Breast epithelium (tissue), 4 donors: ENCODE measurements around the gene TNFAIP3. TPM values are rescaled to one million over a fixed set of nuclear protein-coding genes. Genes with fewer than 3 reads are reported as not detected.

Experiments used
- DNase-seq, 2 donors: peaks; one replicate each; pipeline ENCODE4 v3.0.0-alpha.2; 2019; ENCODE audit warnings: low spot score in 2 of 2
- H3K27ac ChIP-seq, 2 donors: fragments of 200-600 bp; sonication (generic) in 1 of 2; one replicate each; pipeline ENCODE4 v1.5.1; 2016 to 2019; ENCODE audit warnings: mild to moderate bottlenecking in 1 of 2
- H3K27me3 ChIP-seq, 2 donors: fragments of 200-600 bp; sonication (generic) in 1 of 2; one replicate each; pipeline versions ENCODE4 v1.5.1 to v1.6.0; 2017 to 2019; ENCODE audit warnings: control low read depth in 1 of 2, mild to moderate bottlenecking in 1 of 2
- H3K36me3 ChIP-seq: fragments of 200-600 bp; one replicate; pipeline ENCODE4 v1.5.1; 2019
- H3K4me1 ChIP-seq, 2 donors: fragments of 200-600 bp; sonication (generic); one replicate each; pipeline ENCODE4 v1.5.1; 2016 to 2019; ENCODE audit warnings: control low read depth in 1 of 2
- H3K4me3 ChIP-seq, 3 donors: fragments of 200-600 bp; sonication (generic); 1 replicate in 2 of 3; 2 replicates in 1 of 3; pipeline ENCODE4 v1.5.1; 2016 to 2019; ENCODE audit warnings: mild to moderate bottlenecking in 3 of 3, moderate library complexity in 2 of 3
- H3K9me3 ChIP-seq, 2 donors: fragments of 200-600 bp; sonication (generic) in 1 of 2; one replicate each; pipeline ENCODE4 v1.5.1; 2016 to 2019; ENCODE audit warnings: control low read depth in 1 of 2
- POLR2A ChIP-seq: fragments of 450-650 bp; IDR thresholded peaks from one replicate; pipeline ENCODE4 v1.6.1; 2016; ENCODE audit warnings: antibody characterized with exemption, mild to moderate bottlenecking, moderate library complexity
- POLR2AphosphoS5 ChIP-seq, 3 donors: sonication (generic); formaldehyde crosslinking; IDR thresholded peaks; one replicate each; pipeline ENCODE4 v1.6.1; 2017; ENCODE audit warnings: antibody characterized with exemption in 3 of 3
- intact Hi-C: fragments of 100-400 bp; cut with DNase I; formaldehyde crosslinking; loops from one replicate; pipeline ENCODE4 v1.15.1; 2023; ENCODE audit warnings: low total_unique reads
- total RNA-seq, 3 donors: library from RNA; depleted of rRNA; stranded (reverse); fragments of >200 nt; gene quantifications; one replicate each; pipeline ENCODE4 v1.1.0, GENCODE V29; 2016
- TF ChIP-seq, protein P1 (sequence below), 3 donors: fragments of 450-650 bp; IDR thresholded peaks; one replicate each; pipeline ENCODE4 v1.5.1; 2016 to 2017; ENCODE audit warnings: antibody characterized with exemption in 3 of 3, mild to moderate bottlenecking in 3 of 3, moderate library complexity in 3 of 3

Gene TNFAIP3
- total RNA-seq, 3 donors from 2014 or later, result 21.3 to 50.5 (median 25.9) TPM

DNA sequence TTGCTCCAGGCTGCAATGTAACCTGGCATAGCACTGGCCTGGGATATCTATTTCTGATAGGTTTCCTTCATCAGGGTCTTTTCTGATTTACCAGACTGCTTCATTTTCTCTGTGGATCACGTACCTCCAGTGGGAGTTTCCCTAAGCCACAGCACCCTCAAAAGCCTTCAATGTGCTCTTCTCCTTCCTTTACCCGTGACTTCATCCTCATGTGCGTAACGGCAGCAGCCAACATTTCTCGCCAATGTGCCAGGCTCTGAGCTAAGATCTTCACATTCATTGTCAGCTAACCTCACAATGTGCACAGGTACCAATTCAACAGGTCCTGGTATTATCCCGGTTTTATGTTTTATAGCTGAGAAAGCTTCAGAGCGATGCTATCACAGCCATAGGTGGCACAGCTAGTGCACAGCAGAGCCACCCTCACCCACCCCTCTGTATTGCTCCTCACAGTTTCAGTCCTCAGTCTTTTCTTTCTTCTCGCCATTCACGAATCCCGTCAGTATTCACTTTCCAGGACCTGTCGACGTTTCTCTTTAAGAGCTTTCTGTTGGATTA is 58.2 kb downstream of the TNFAIP3 start:
- TF ChIP-seq POLR2AphosphoS5 (IDR thresholded peaks at IDR 0.05), result no peak
- TF ChIP-seq, protein P1, sequence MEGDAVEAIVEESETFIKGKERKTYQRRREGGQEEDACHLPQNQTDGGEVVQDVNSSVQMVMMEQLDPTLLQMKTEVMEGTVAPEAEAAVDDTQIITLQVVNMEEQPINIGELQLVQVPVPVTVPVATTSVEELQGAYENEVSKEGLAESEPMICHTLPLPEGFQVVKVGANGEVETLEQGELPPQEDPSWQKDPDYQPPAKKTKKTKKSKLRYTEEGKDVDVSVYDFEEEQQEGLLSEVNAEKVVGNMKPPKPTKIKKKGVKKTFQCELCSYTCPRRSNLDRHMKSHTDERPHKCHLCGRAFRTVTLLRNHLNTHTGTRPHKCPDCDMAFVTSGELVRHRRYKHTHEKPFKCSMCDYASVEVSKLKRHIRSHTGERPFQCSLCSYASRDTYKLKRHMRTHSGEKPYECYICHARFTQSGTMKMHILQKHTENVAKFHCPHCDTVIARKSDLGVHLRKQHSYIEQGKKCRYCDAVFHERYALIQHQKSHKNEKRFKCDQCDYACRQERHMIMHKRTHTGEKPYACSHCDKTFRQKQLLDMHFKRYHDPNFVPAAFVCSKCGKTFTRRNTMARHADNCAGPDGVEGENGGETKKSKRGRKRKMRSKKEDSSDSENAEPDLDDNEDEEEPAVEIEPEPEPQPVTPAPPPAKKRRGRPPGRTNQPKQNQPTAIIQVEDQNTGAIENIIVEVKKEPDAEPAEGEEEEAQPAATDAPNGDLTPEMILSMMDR (IDR thresholded peaks at IDR 0.05), result no peak
- no peak for TF ChIP-seq POLR2A
- Histone ChIP-seq H3K9me3 (no peaks in the 10 kb centered on the region), H3K27ac (no peak overlapping the region), H3K36me3 (no peaks in the 10 kb centered on the region), H3K27me3 (no peaks in the 10 kb centered on the region), H3K4me3 (no peak overlapping the region), H3K4me1 (peaks cover 0 to 4% of the 10 kb centered on the region in 2 donors)
- intact Hi-C loops, result no loop called here
- DNase-seq, result no peak

DNA sequence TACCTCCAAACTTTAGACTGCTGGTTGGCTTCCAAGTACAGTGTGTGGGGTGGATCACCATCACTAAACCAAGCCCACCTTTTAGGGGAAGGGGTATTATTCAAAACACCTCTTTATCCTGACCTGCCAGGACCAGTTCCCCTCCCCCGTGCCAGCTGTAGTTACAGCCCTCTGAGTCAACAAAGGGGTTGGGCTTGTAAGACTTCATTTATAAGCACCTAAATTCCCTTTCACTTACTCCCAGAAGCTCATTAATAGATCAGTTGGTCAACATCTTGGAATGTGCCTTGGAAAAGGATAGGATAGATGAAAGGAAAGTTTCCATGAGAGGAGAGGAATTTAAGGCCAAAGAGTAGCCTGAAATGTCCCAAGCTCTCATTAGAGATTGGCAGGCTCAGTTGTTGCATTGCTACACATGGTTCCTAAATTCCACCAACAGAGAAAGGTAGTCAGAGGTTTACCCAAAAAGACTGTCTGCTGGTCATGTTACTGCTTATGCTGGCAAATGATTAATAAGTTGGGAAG is 59.2 kb downstream of the TNFAIP3 start:
- no peaks in the 10 kb centered on the region for H3K9me3 ChIP-seq
- no peak overlapping the region for H3K27ac ChIP-seq
- DNase-seq, result no peak
- H3K27me3 ChIP-seq, result no peaks in the 10 kb centered on the region
- TF ChIP-seq POLR2AphosphoS5 (IDR thresholded peaks at IDR 0.05) (no peak), POLR2A (no peak)
- TF ChIP-seq, protein P1 (IDR thresholded peaks at IDR 0.05), result no peak
- intact Hi-C loops, result no loop called here
- no peak overlapping the region for H3K4me3 ChIP-seq
- no peaks in the 10 kb centered on the region for H3K36me3 ChIP-seq
- peaks cover 0 to 4% of the 10 kb centered on the region in 2 donors for H3K4me1 ChIP-seq

DNA sequence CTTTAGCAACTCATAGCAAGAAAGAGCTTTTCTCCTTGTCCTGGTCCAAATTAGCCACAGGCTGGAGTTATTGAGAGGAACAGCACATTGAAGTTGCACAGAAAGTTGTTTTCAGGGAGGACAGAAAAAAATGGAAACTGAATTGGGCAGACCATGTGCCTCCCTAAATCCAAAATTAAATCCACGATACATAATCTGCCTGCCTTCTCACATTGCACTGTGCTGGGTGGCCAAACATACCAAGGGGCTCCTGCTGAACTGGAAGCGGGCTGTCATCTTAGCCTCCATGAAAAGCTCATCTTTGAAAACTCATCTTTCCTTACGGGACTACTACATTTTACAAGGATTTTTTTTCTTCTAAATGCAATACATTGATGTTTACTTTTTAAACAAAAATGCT is 59.9 kb downstream of the TNFAIP3 start:
- TF ChIP-seq, protein P1 (IDR thresholded peaks at IDR 0.05), result no peak
- no peak for TF ChIP-seq POLR2A
- intact Hi-C loops, result no loop called here
- Histone ChIP-seq H3K9me3 (no peaks in the 10 kb centered on the region), H3K36me3 (no peaks in the 10 kb centered on the region), H3K4me3 (no peak overlapping the region), H3K27me3 (no peaks in the 10 kb centered on the region), H3K27ac (no peak overlapping the region), H3K4me1 (peaks cover 0 to 4% of the 10 kb centered on the region in 2 donors)
- no peak for DNase-seq

DNA sequence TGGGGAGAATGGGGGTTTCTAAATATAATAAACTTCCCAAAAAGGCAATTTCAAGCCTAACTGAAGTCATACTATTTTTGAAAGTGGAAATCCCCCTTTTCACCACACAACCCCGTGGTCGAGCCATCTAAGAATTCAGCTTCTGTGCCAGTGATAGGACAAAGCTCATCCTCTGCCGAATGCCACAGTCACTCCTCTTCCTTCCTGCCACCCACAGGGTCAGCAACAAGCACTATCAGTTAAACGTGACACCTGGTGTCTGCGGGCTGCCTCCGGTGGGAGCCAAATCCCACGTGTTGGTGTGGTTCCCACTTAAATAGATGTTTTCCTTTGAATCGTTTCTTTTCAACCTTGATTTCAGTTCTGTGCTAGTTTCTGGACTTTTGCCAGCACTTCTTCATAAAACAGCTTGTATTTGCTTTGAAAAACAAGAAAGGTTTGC is 60.7 kb downstream of the TNFAIP3 start:
- Histone ChIP-seq H3K4me1 (peaks cover 0 to 4% of the 10 kb centered on the region in 2 donors), H3K36me3 (no peaks in the 10 kb centered on the region), H3K9me3 (no peaks in the 10 kb centered on the region), H3K4me3 (no peak overlapping the region), H3K27me3 (no peaks in the 10 kb centered on the region), H3K27ac (no peak overlapping the region)
- DNase-seq, result no peak
- TF ChIP-seq POLR2A, result no peak
- no peak for TF ChIP-seq POLR2AphosphoS5 (IDR thresholded peaks at IDR 0.05)
- TF ChIP-seq, protein P1 (IDR thresholded peaks at IDR 0.05), result no peak
- intact Hi-C loops, result no loop called here

DNA sequence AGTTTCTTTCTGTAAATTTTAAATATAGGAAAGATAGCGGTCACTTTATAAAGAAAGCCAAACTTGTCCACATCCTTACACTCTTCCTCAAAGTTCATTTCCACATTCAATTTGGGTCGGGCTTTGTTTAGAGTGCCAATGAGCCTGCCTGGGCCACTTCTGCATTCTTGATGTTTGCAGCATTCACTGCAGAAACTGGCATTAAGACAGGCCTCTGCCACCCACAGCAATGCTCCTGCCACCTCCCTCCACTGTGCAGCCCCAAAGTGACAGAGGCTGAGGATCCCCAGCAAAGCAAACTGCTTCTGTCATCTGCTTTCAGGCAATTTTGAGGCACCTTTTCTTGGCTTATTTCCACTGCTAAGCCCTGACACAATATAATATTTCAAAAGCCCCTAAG is 61.2 kb downstream of the TNFAIP3 start:
- TF ChIP-seq POLR2AphosphoS5 (IDR thresholded peaks at IDR 0.05) (no peak), POLR2A (no peak)
- TF ChIP-seq, protein P1 (IDR thresholded peaks at IDR 0.05), result no peak
- Histone ChIP-seq H3K27ac (no peak overlapping the region), H3K9me3 (no peaks in the 10 kb centered on the region), H3K4me1 (peaks cover 0 to 4% of the 10 kb centered on the region in 2 donors), H3K36me3 (no peaks in the 10 kb centered on the region), H3K27me3 (no peaks in the 10 kb centered on the region), H3K4me3 (no peak overlapping the region)
- DNase-seq, result no peak
- intact Hi-C loops, result no loop called here
